ENCODE measurements around the gene JDP2.

The JDP2 gene

GRCh38 chr14:75429562-75429961, 1.7 kb downstream of the JDP2 start:
- no peak for DNase-seq (ENCODE audit: extremely low read depth, insufficient read length)
- H3K4me3 ChIP-seq (replicated peaks; ENCODE audit: low read depth, low read length), result no peak overlapping the region
- H3K36me3 ChIP-seq (ENCODE audit: control insufficient read depth, insufficient read depth, low read length), result no peaks in the 10 kb centered on the region; the same call in 1 of the 2 replicates
- TF ChIP-seq, protein P1, sequence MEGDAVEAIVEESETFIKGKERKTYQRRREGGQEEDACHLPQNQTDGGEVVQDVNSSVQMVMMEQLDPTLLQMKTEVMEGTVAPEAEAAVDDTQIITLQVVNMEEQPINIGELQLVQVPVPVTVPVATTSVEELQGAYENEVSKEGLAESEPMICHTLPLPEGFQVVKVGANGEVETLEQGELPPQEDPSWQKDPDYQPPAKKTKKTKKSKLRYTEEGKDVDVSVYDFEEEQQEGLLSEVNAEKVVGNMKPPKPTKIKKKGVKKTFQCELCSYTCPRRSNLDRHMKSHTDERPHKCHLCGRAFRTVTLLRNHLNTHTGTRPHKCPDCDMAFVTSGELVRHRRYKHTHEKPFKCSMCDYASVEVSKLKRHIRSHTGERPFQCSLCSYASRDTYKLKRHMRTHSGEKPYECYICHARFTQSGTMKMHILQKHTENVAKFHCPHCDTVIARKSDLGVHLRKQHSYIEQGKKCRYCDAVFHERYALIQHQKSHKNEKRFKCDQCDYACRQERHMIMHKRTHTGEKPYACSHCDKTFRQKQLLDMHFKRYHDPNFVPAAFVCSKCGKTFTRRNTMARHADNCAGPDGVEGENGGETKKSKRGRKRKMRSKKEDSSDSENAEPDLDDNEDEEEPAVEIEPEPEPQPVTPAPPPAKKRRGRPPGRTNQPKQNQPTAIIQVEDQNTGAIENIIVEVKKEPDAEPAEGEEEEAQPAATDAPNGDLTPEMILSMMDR (IDR thresholded peaks at IDR 0.05; ENCODE audit: insufficient read depth, low read length, poor library complexity, severe bottlenecking), result no peak
- H3K27me3 ChIP-seq (replicated peaks; ENCODE audit: control insufficient read depth, insufficient read depth, low read length), result no peaks in the 10 kb centered on the region

GRCh38 chr14:75430116-75430515, 2.3 kb downstream of the JDP2 start:
- TF ChIP-seq, protein P1 (IDR thresholded peaks at IDR 0.05; ENCODE audit: insufficient read depth, low read length, poor library complexity, severe bottlenecking), result no peak
- Histone ChIP-seq H3K4me3 (replicated peaks; ENCODE audit: low read depth, low read length) (no peak overlapping the region), H3K36me3 (ENCODE audit: control insufficient read depth, insufficient read depth, low read length) (no peaks in the 10 kb centered on the region; the same call in 1 of the 2 replicates), H3K27me3 (replicated peaks; ENCODE audit: control insufficient read depth, insufficient read depth, low read length) (no peaks in the 10 kb centered on the region)
- DNase-seq (ENCODE audit: extremely low read depth, insufficient read length), result no peak

DNA sequence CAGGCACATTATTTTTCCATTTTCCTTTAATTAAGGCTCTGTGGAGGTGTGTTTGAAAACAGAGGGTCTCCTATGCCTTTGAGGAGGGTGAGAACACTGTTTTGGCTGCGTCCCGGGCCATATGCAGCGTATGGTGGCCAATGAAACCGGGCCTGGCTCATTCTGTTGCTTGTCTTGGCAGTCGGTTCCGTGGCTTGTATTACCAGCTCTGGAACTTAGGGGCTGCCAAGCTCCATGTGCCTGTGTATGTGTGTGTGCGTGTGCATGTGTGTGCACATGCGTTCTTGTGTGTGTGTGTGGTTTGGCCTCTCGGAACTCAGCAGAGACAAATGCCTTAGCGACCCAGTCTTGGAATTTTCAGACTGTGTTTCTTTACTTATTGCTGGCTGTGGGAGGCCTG, 2.7 kb downstream of the JDP2 start:
- H3K4me3 ChIP-seq (replicated peaks; ENCODE audit: low read depth, low read length), result no peak overlapping the region
- H3K27me3 ChIP-seq (replicated peaks; ENCODE audit: control insufficient read depth, insufficient read depth, low read length), result no peaks in the 10 kb centered on the region
- H3K36me3 ChIP-seq (ENCODE audit: control insufficient read depth, insufficient read depth, low read length), result no peaks in the 10 kb centered on the region; the same call in 1 of the 2 replicates
- TF ChIP-seq, protein P1 (IDR thresholded peaks at IDR 0.05; ENCODE audit: insufficient read depth, low read length, poor library complexity, severe bottlenecking), result no peak
- DNase-seq (ENCODE audit: extremely low read depth, insufficient read length), result no peak

- DNase-seq (ENCODE audit: extremely low read depth, insufficient read length), result no peak
- TF ChIP-seq, protein P1 (IDR thresholded peaks at IDR 0.05; ENCODE audit: insufficient read depth, low read length, poor library complexity, severe bottlenecking), result no peak
- H3K27me3 ChIP-seq (replicated peaks; ENCODE audit: control insufficient read depth, insufficient read depth, low read length), result no peaks in the 10 kb centered on the region
- H3K4me3 ChIP-seq (replicated peaks; ENCODE audit: low read depth, low read length), result no peak overlapping the region
- no peaks in the 10 kb centered on the region; the same call in 1 of the 2 replicates for H3K36me3 ChIP-seq (ENCODE audit: control insufficient read depth, insufficient read depth, low read length)
These were observed 3.2 kb downstream of the JDP2 start for GRCh38 chr14:75430976-75431375.

DNA sequence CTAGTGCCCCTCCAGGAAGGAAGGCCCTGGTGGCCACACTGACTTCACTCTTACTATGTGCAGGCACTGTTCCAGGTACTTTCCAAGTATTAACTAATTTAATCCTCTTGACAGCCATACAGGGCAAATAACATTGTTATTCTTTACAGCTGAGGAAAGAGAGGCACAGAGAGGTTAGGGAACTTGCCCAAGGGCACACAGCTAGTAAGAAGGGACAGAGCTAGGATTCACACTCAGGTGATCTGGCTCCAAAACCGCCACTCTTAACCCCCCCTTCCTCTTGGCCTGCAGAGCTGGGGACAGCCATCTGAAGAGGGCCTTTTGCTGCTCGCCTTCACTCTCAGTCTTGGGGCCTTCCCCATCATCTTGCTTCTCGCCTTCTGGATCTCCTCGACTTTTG, 4.0 kb downstream of the JDP2 start:
- Histone ChIP-seq H3K4me3 (replicated peaks; ENCODE audit: low read depth, low read length) (no peak overlapping the region), H3K27me3 (replicated peaks; ENCODE audit: control insufficient read depth, insufficient read depth, low read length) (no peaks in the 10 kb centered on the region), H3K36me3 (ENCODE audit: control insufficient read depth, insufficient read depth, low read length) (peaks cover 3% of the 10 kb centered on the region)
- no peak for DNase-seq (ENCODE audit: extremely low read depth, insufficient read length)
- TF ChIP-seq, protein P1 (IDR thresholded peaks at IDR 0.05; ENCODE audit: insufficient read depth, low read length, poor library complexity, severe bottlenecking), result no peak

DNA sequence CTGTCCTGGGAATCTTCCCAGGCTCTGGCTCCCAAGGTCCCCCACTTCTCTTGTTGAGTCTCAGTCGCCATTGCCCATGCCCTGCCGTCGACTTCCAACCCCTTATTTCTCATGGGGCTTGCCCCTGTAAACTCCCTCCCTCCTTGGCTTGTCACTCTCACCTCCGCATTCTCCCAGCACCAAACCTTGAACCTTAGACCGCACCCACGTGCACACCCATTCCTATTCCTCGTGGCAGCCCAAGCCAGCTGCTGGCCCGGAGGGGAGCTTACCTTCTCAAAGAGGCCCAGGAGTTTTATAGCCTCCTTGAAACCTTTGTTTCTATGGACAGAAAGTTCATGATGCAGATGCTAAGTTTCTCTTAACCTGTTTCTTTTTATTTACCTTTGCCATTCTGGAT, 4.6 kb downstream of the JDP2 start:
- H3K27me3 ChIP-seq (replicated peaks; ENCODE audit: control insufficient read depth, insufficient read depth, low read length), result no peaks in the 10 kb centered on the region
- TF ChIP-seq, protein P1 (IDR thresholded peaks at IDR 0.05; ENCODE audit: insufficient read depth, low read length, poor library complexity, severe bottlenecking), result no peak
- no peak overlapping the region for H3K4me3 ChIP-seq (replicated peaks; ENCODE audit: low read depth, low read length)
- H3K36me3 ChIP-seq (ENCODE audit: control insufficient read depth, insufficient read depth, low read length), result peaks cover 3% of the 10 kb centered on the region
- DNase-seq (ENCODE audit: extremely low read depth, insufficient read length), result no peak
